HG03432 (cell line): ENCODE results near the gene CLBA1.

Experiments used
- ATAC-seq: cut with Tn5 transposase; IDR thresholded peaks from one replicate; pipeline ENCODE4 v1.9.1; 2021; ENCODE audit warnings: mild to moderate bottlenecking, moderate library complexity; ENCODE audit not compliant: unreplicated experiment

Gene CLBA1

DNA sequence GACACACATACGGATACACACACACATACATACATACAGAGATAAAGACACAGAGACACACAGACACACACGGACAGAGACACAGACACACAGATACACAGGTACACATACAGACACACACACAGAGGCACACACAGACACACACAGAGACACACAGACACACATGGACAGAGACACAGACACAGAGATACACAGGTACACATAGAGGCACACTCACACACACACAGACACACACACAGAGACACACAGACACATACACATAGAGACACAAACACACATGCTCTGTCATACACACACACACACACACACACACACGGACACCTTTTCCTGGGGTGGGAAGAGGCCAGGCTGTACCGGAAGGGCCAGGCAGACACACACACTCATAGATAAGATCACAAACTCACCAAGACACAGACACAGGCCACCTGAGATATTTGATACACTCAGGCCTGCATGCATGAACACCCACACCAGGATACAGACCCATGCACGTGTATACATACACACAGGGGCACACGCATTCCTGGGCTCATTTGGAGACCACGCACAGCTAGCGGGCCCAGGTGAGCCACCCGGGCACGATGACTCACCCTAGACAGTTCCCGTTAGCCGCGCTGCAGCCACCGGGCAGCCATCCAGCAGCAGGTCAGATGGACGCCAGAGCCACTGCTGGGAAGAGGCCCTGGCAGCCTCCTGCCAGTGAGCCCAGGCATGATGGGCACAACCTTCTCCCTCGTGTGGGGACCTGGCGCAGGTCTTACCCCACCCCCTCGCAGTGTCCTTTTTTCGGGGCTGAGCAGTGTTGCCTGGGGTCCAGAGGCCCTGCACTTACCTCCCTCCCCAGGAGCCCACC, 5.6 kb upstream of the CLBA1 start:
- ATAC-seq, result no peak

DNA sequence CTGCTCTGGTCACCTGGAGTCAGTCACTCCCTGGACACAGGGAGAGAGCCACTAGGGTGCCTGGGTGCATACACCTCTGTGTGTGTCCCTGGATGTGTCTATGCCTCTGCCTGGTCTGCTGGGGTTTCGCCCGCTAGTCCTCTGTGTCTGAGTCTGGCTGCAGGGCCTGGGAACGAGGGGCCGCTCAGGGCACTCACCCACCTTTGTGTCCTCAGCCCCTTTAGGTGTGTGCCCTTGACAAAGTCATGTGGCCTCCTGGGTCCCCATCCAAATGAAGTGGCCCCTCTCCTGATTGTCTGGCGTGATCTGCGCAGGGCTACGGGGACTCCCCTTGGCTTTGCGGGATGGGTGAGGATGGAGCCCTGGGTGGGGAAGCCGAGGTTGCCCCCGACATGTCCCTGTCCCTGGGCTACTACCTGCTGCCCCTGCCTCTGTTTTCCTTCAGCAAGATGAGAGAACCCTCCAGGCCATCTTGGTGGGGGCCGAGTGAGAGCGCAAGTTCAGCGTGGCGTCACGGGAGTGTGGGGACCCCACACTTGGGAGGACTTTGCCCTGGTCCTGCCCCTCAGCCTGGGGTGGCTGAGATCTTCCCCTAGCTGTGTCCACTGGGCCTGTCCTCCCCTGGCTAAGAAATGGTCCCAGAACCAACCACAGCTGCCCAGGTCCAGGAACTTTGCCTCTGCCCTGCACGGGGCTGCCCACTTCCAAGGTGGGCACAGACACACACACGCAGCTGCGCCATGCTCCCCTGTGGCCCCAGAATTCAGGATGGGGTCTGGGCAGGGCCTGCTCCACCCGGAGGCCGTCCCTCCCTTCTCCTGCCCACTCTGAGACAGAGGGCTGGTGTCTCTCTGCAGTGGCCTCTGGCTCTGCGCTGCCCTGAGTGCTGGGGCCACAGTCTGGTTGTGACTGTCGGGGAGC, 4.7 kb upstream of the CLBA1 start:
- no peak for ATAC-seq

DNA sequence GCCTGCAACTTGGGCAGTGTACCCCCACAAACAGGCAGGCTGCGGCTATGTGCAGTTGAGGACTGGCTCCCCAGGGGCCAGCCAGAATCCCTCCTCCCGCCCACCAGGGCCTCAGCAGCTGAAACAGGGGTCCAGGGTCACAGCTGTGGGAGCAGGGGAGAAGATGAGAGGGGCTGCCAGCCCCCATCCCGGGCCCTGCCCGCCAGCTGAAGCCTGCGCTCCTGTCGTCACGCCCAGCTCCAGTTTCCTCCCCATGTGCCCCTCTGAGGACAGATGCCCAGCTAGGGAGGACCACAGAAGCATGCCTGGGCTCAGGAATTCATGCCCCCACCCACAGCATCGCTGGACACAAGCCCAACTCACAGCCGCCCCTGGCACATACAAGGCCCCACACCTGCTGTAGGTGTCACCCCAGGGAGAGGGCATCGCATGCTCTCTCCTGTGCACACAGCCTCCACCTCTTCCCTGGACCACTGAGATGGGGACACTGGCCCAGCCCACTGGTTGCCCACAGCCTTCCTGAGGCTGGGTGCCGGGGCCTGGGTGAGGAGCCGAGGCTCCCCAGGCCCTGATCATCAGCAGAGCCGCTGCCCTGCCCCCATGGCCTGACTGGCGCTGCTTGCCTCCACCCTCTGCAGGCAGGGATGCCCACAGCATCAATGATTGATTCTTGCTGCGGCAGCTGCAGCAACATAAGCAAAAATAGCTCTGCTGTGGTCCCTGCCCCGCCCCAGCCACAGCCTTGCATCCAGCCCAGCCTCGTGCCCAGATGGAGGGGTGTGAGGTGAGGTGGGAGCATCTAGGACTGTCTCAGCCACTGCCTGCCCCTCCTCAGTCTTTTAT, 3.7 kb upstream of the CLBA1 start:
- ATAC-seq, result no peak

DNA sequence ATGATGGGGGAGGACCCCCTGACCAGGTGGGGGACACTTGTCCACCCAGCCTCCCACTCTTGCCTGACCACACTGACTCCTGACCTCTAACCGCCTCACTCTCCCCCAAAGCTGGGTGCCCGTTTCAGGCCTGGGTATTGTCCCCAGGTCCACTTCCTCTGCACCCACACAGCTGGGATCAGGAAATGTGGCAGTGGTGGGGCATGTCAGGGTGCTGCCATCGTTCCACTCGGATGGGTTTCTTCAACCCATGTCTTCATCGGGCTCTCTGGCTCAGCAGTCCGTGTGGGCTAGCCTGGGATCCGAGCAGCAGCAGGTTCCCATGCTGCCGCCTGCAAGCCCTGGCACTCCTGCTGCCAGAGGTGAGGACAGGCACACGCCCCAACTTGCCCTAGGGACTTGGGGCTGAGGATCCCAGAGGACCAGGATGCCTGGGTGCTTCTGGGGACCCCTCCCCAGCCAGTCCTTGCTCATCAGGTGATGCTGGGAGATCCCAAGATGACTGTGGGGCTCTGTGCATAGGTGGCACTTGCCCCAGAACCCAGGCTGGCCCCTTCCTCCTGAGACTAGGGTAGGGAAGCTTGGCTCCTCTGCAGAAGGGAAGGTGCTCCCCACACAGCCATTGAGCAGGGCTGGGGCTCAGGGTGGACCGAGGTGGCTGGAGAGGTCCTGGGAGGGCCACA, 2.9 kb upstream of the CLBA1 start:
- no peak for ATAC-seq

- ATAC-seq, result no peak
These were observed 2.3 kb upstream of the CLBA1 start for GRCh38 chr14:104983231-104983721.

- no peak for ATAC-seq
These were observed 1.3 kb upstream of the CLBA1 start for GRCh38 chr14:104984056-104984894.

GRCh38 chr14:104986487-104987164, 1.0 kb downstream of the CLBA1 start:
- ATAC-seq, result no peak

- ATAC-seq, result no peak
These were observed 3.8 kb downstream of the CLBA1 start for GRCh38 chr14:104989236-104989950.

DNA sequence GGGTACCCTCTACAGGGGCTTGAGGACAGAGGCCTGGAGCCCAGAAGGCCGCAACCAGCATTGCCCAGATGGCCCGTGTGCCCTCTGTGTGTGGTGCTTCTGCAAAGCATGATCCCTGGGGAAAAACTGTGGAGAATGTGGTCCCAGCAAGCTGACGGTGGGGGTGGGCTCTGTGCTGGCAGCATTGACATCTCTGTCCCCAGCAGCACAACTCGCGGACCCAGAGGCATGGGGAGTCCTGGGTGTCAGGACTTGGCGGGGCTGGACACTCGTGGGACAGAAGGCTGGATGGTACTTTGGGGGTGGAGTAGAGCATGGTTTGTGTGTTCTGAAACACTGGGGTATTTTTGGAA, 4.3 kb downstream of the CLBA1 start:
- ATAC-seq, result no peak

DNA sequence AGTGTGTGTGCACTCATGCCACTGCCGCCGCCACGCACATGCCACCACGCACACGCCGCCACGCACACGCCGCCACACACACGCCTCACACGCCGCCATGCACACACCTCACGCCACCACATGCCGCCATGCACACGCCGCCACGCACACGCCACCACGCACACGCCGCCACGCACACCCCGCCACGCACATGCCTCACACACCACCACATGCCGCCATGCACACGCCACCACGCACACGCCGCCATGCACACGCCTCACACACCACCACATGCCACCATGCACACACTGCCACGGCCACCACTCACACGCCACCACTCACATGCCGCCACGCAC, 6.3 kb downstream of the CLBA1 start:
- ATAC-seq, result no peak

DNA sequence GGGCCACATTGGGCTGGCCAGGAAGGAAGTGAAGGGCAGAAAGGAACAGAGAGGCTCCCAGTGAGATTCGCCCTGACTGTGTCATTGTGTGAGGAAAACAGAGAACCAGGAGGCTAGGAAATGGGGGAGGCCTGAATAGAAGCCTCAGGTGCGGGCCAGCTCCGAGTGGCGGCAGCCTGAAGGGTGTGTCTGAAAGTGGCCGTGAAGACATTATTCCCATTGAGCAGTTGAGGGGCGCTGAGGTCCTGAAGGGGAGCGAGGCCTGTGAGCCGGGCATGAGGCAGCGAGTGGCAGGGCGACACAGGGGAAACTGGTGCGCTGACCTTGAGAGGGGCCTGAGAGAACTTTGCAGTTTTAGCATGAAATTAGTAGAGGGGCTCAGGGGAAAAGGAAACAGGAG, 6.9 kb downstream of the CLBA1 start:
- no peak for ATAC-seq

- ATAC-seq, result no peak
These were observed 7.7 kb downstream of the CLBA1 start for GRCh38 chr14:104993306-104993705.

- no peak for ATAC-seq
These were observed 8.4 kb downstream of the CLBA1 start for GRCh38 chr14:104993808-104994591.

- ATAC-seq, result no peak
These were observed 9.4 kb downstream of the CLBA1 start for GRCh38 chr14:104994978-104995377.

- no peak for ATAC-seq
These were observed 10.4 kb downstream of the CLBA1 start for GRCh38 chr14:104996032-104996431.

- no peak for ATAC-seq
These were observed 10.9 kb downstream of the CLBA1 start for GRCh38 chr14:104996483-104996882.

DNA sequence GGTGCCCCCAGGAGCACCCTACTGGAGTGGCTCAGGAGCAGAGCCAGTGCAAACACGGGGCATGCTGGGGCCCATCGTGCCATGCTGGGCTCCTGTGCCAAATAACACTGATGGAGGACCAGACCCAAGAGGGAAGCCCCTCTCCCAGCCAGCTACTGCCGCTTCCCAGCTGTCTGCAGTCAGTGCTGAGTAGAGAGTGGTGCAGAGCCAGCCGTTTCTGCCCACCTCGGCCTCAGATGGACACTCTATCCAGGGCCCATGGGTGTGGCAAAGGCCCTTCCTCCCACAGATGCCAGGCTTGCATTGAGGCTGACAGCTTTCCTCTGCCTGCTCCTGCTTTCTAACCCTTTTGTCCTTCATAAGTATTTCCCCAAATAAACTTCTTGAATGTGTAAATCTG, 13.2 kb downstream of the CLBA1 start:
- no peak for ATAC-seq

DNA sequence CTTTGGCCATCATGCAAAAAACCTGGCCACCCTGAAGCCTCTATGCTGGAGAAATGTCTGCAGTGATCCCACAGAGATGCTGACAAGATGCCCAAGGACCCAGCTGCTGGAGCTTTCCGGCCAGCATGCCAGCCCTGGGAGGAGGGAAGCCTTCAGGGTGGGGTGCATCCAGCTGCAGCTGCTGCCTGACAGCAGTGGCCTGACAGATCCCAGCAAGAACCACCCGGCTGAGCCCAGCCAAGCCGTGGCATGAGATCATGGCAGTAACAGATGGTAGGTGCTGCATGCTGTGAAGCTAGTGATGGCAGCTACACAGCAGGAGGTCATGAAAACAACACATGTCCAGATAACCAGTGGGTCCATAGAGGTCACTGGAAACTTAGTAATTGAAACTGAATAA, 13.8 kb downstream of the CLBA1 start:
- no peak for ATAC-seq
